Airway epithelial cell (primary cell): ENCODE measurements around the gene SDR39U1. TPM values are rescaled to one million over a fixed set of nuclear protein-coding genes. Genes with fewer than 3 reads are reported as not detected.

Experiments
- total RNA-seq: library from RNA; depleted of rRNA; stranded (reverse); fragments of >200 nt; gene quantifications from 2 replicates; pipeline ENCODE4 v1.2.3, GENCODE V29; 2015

Gene SDR39U1
- 17.0 and 34.2 TPM in 2 replicates for total RNA-seq

GRCh38 chr14:24442240-24443052 lies at the start of gene SDR39U1:
SDR39U1 (minus strand) TSS chr14:24442776; CDS start chr14:24442769, 7 bp downstream.

GRCh38 chr14:24429395-24430142 lies 13.0 kb downstream of the SDR39U1 start, which contains the start of the genes CBLN3 and KHNYN:
CBLN3 (minus strand) TSS chr14:24429668; CDS start chr14:24429054, 614 bp downstream.
KHNYN (plus strand) TSS chr14:24429954; CDS start chr14:24430731, 777 bp downstream.

GRCh38 chr14:24398653-24399446 lies 43.7 kb downstream of the SDR39U1 start, which contains the start of gene NYNRIN:
NYNRIN (plus strand) TSS chr14:24399003; CDS start chr14:24399247, 244 bp downstream.

Other genes with a start within 250 kb of the SDR39U1 start
- gene TM9SF1, start 247.3 kb downstream of the SDR39U1 start, total RNA-seq, result 46.4 and 51.1 TPM in 2 replicates
- not detected in 2 replicates for gene TSSK4, start 237.1 kb downstream of the SDR39U1 start, total RNA-seq
- 60.7 and 77.1 TPM in 2 replicates for gene CHMP4A, start 229.3 kb downstream of the SDR39U1 start, total RNA-seq
- 11.5 and 12.0 TPM in 2 replicates for gene MDP1, start 226.7 kb downstream of the SDR39U1 start, total RNA-seq
- gene NEDD8, start 210.4 kb downstream of the SDR39U1 start, total RNA-seq, result 243 and 248 TPM in 2 replicates
- gene GMPR2, start 209.8 kb downstream of the SDR39U1 start, total RNA-seq, result 30.3 and 45.9 TPM in 2 replicates
- 52.2 and 64.4 TPM in 2 replicates for gene TINF2, start 200.2 kb downstream of the SDR39U1 start, total RNA-seq
- gene TGM1, start 179.6 kb downstream of the SDR39U1 start, total RNA-seq, result 229 and 247 TPM in 2 replicates
- gene RABGGTA, start 171.2 kb downstream of the SDR39U1 start, total RNA-seq, result 58.5 and 80.3 TPM in 2 replicates
- gene DHRS1, start 143.0 kb downstream of the SDR39U1 start, total RNA-seq, result 82.6 and 85.4 TPM in 2 replicates
- gene NOP9, start 142.9 kb downstream of the SDR39U1 start, total RNA-seq, result 20.7 and 32.6 TPM in 2 replicates
- 2.2 and 2.7 TPM in 2 replicates for gene CIDEB, start 134.8 kb downstream of the SDR39U1 start, total RNA-seq
- 55.2 and 59.3 TPM in 2 replicates for gene LTB4R2, start 132.6 kb downstream of the SDR39U1 start, total RNA-seq
- gene LTB4R, start 131.3 kb downstream of the SDR39U1 start, total RNA-seq, result 7.7 and 16.1 TPM in 2 replicates
- gene ADCY4, start 107.7 kb downstream of the SDR39U1 start, total RNA-seq, result 0.85 and 1.6 TPM in 2 replicates
- gene RIPK3, start 102.8 kb downstream of the SDR39U1 start, total RNA-seq, result 5.4 and 6.0 TPM in 2 replicates
- gene NFATC4, start 74.6 kb downstream of the SDR39U1 start, total RNA-seq, result 24.3 and 29.6 TPM in 2 replicates
- 16.4 and 21.9 TPM in 2 replicates for gene NYNRIN, start 43.8 kb downstream of the SDR39U1 start, total RNA-seq
- gene CBLN3, start 13.1 kb downstream of the SDR39U1 start, total RNA-seq, result 0.56 and 1.1 TPM in 2 replicates
- 60.4 and 66.9 TPM in 2 replicates for gene KHNYN, start 12.8 kb downstream of the SDR39U1 start, total RNA-seq
- not detected in 2 replicates for gene CMA1, start 65.5 kb upstream of the SDR39U1 start, total RNA-seq
- not detected in 2 replicates for gene CTSG, start 133.5 kb upstream of the SDR39U1 start, total RNA-seq
- gene GZMH, start 166.9 kb upstream of the SDR39U1 start, total RNA-seq, result not detected in 2 replicates
- gene GZMB, start 191.4 kb upstream of the SDR39U1 start, total RNA-seq, result not detected in 2 replicates